ENCODE data around the gene AOC3.
"Not testable (repeated sequence)": the region's sequence is repeated elsewhere in the genome, so short reads cannot be mapped to it uniquely, and the experiment has no call there.

AOC3 gene

GRCh38 chr17:42844271-42844670 is 6.7 kb upstream of the AOC3 start, which contains the start of gene AOC2:
Gene AOC2, plus strand, starts transcription at chr17:42844580. Its CDS starts 47 bp downstream, at chr17:42844627.
- DNase-seq (ENCODE audit: low read depth in 2 of 2), result no peak

DNA sequence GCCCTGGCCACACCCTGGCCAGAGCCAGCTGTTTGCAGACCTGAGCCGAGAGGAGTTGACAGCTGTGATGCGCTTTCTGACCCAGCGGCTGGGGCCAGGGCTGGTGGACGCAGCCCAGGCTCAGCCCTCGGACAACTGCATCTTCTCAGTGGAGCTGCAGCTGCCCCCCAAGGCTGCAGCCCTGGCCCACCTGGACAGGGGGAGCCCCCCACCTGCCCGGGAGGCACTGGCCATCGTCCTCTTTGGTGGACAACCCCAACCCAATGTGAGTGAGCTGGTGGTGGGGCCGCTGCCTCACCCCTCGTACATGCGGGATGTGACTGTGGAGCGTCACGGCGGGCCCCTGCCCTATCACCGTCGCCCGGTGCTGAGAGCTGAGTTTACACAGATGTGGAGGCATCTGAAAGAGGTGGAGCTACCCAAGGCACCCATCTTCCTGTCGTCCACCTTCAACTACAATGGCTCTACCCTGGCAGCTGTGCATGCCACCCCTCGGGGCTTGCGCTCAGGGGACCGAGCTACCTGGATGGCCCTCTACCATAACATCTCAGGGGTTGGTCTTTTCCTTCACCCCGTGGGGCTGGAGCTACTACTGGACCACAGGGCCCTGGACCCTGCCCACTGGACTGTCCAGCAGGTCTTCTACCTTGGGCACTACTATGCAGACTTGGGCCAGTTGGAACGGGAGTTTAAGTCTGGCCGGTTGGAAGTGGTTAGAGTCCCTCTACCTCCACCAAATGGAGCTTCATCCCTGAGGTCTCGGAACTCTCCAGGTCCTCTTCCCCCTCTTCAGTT is 6.0 kb upstream of the AOC3 start:
- DNase-seq (ENCODE audit: low read depth in 2 of 2), result no peak

GRCh38 chr17:42845556-42845917 is 5.5 kb upstream of the AOC3 start:
- DNase-seq (ENCODE audit: low read depth in 2 of 2), result no peak

GRCh38 chr17:42845918-42846593 is 4.9 kb upstream of the AOC3 start:
- peak; percentile 23 to 49 for DNase-seq (ENCODE audit: low read depth in 2 of 2)

DNA sequence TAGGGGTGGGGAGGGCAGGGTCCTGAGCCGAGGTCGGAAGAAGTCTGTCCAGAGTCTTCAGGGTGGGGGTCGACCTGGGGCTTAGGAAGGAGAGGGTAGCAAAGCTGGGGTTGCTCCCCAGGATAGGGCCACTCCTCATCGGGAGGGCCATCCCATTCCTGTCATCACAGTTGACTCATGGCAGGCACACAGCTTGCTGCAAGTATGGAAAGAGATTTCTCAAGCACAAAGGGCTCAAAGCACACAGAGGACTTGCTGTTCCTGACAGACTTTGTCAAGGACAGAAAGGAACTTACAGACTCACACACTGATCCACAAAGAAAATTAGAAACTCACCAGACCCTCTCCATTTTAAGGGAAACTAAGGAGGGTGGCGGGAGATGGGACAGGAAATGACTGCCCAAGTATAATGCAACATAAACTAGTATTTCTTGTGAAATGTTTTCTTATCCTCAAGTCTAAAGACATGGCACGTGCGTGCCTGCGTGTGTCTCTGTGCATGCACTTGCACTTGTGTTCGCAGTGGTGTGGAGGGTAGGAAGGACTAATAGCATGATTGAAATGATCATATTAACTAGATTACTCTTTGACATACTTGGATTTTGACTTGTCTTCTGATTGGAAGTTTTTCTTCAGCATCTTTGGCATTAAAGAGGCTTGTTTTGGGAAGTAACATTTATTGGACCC is 4.3 kb upstream of the AOC3 start:
- DNase-seq (ENCODE audit: low read depth in 2 of 2), result no peak

DNA sequence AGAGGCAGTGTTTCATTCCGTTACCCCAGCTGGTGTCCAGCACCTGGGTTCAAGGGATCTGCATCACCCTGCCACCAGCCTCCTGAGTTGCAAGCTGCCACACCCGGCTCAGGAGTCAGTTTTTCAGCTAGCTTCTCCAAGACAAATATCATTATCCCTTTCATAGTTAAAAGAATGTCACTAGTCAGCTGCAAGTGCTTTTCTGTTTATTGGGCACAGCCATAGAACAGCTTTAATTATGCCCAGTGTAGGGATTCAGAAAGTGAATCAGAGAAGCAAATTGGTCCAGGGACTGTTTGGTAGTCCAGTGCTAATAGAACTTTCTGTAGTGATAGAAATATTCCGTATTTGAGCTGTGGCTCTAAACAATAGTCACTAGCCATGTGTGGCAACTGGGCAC is 2.9 kb upstream of the AOC3 start:
- DNase-seq (ENCODE audit: low read depth in 2 of 2), result no peak

GRCh38 chr17:42849031-42849430 is 2.0 kb upstream of the AOC3 start:
- no peak for DNase-seq (ENCODE audit: low read depth in 2 of 2)

DNA sequence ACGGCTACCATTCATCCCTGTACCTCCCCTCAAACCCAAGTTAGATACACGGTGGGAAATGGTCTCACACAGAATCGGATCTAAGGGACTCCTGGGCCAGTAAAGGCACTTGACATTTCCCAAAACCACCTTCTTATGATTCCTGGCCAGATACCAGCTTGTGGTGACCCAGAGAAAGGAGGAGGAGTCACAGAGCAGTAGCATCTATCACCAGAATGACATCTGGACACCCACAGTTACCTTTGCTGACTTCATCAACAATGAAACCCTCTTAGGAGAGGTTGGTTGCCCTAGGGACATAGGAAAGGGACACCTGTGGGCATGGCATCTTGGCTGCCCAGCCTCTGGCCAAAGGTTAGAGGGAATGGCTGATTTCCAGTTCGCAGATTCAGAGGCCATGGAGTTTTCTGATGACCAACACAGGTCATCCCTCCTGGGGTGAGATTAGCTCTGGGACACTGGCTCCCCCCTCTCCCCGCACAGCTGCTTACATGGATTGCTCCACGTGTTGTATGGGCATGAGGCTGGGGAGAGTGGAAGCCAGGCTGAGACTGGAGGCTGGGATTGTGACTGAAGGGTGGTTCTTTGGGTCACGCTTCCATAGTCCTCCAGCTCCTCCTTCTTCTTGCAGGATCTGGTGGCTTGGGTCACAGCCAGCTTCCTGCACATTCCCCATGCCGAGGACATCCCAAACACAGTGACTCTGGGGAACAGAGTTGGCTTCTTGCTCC is 1.4 kb upstream of the AOC3 start:
- no peak for DNase-seq (ENCODE audit: low read depth in 2 of 2)

DNA sequence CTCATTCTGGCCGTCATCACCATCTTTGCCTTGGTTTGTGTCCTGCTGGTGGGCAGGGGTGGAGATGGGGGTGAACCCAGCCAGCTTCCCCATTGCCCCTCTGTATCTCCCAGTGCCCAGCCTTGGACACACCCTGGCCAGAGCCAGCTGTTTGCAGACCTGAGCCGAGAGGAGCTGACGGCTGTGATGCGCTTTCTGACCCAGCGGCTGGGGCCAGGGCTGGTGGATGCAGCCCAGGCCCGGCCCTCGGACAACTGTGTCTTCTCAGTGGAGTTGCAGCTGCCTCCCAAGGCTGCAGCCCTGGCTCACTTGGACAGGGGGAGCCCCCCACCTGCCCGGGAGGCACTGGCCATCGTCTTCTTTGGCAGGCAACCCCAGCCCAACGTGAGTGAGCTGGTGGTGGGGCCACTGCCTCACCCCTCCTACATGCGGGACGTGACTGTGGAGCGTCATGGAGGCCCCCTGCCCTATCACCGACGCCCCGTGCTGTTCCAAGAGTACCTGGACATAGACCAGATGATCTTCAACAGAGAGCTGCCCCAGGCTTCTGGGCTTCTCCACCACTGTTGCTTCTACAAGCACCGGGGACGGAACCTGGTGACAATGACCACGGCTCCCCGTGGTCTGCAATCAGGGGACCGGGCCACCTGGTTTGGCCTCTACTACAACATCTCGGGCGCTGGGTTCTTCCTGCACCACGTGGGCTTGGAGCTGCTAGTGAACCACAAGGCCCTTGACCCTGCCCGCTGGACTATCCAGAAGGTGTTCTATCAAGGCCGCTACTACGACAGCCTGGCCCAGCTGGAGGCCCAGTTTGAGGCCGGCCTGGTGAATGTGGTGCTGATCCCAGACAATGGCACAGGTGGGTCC is 607 bp downstream of the AOC3 start:
- not testable (repeated sequence) for DNase-seq (ENCODE audit: low read depth in 2 of 2)

DNA sequence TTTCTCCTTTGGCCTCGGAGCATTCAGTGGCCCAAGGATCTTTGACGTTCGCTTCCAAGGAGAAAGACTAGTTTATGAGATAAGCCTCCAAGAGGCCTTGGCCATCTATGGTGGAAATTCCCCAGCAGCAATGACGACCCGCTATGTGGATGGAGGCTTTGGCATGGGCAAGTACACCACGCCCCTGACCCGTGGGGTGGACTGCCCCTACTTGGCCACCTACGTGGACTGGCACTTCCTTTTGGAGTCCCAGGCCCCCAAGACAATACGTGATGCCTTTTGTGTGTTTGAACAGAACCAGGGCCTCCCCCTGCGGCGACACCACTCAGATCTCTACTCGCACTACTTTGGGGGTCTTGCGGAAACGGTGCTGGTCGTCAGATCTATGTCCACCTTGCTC is 1.4 kb downstream of the AOC3 start:
- no peak for DNase-seq (ENCODE audit: low read depth in 2 of 2)

DNA sequence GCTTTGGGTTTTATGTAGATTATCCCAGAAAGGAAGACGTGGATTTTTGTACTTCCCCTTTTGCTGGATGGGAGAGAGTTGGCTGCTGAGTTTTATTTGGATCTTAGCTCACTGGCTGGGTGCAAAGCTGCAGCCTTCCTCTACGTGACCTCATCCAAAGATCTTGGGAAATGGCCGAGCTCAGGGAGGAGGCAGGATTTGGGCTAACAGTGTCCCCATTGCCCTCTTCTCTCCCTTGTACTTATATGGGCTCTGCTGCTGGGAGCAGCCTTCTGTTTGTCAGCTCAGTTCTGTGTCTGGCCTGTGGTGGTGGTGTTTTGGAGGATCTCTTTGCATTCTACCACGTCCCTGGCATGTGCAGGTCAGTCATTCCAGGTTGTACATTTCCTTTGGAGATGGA is 2.0 kb downstream of the AOC3 start:
- DNase-seq (ENCODE audit: low read depth in 2 of 2), result no peak

DNA sequence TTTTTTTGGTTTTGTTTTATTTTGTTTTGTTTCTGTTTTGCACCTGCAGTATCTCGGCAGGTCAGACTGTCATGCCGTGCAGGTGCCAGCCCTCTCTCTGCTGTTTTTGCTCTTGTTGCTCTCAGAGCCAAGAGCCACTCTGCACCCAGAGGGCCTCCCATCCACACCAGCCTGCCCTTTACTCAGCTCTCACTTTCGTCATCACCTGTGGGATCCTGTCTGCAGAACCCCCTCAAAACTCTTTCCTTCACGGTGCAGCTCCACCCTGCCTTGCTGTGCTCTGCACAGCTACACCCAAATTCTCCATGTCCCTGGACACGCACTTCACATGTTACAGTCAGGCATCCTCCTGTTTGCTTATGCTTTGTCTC is 2.6 kb downstream of the AOC3 start:
- DNase-seq (ENCODE audit: low read depth in 2 of 2), result no peak

GRCh38 chr17:42853968-42854790 is 3.2 kb downstream of the AOC3 start:
- no peak for DNase-seq (ENCODE audit: low read depth in 2 of 2)

DNA sequence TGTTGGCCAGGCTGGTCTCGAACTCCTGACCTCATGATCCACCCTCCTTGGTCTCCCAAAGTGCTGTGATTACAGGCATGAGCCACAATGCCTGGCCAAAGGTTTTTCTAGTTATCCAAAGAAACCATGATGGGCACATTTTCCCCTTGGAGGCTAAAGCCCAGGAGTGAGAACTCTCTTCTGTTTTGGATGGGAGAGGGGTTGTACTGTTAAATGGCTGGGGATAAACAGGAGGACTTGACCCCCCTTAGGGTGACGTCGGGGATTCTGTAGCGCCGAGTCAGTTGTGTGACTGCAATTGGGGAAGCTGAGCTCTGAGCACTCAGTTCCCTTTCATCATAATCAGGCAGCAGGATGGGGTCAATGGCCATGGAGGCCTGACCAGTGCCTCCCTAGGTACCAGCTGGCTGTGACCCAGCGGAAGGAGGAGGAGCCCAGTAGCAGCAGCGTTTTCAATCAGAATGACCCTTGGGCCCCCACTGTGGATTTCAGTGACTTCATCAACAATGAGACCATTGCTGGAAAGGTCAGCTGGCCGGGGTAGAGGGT is 4.1 kb downstream of the AOC3 start:
- no peak for DNase-seq (ENCODE audit: low read depth in 2 of 2)

- not testable (repeated sequence) for DNase-seq (ENCODE audit: low read depth in 2 of 2)
These were observed 5.1 kb downstream of the AOC3 start for GRCh38 chr17:42856093-42856492.

DNA sequence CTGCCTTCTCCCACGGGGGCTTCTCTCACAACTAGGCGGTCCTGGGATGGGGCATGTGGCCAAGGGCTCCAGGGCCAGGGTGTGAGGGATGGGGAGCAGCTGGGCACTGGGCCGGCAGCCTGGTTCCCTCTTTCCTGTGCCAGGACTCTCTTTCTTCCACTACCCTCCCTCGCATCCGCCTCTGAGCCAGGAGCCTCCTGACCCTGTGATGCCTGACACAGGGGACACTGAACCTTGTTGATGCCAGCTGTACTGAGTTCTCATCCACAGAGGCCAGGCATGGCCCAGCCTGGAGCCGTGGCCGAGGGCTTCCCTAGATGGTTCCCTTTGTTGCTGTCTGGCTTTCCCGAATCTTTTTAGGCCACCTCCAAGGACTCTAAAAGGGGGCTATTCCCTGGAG is 5.5 kb downstream of the AOC3 start:
- not testable (repeated sequence) for DNase-seq (ENCODE audit: low read depth in 2 of 2)

DNA sequence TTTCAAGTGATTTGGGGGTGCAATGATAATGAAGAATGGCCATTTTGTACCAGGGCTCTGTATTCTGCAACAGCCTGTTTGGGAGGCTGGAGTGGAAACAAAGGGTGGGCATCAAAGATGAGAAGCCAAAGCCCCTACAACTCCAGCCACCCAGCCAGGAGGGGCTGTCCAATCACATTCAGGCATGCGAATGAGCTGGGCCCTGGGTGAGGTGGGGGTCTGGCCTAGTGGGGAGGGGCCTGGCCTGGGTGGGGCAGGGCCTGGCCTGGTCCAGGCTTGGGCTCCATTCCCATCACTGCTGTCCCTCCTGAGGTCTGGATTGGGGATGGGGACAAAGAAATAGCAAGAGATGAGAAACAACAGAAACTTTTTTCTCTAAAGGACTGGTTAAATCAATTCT is 6.4 kb downstream of the AOC3 start:
- no peak for DNase-seq (ENCODE audit: low read depth in 2 of 2)

DNA sequence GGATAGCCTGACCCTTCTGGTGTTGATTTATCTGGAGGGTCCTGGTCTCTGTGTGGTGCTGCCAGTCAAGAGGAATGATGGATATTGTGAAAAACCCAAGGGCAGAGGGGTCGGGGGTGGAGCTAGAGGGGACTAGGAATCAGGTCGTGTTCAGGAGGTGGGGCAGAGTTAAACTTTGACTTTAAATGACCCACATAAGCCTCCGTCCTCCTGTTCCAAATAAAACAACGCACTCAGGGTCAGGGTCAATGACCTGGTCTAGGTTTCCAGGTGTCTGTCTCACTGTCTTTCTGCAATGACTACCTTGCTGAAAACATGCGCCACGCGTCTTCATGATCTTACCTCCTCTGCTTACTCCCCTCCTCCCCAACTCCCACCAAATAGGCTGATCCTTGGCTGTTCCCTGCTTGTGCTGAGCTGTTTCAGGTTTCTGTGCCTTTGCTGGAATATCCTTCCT is 14.7 kb downstream of the AOC3 start:
- DNase-seq (ENCODE audit: low read depth in 2 of 2), result no peak

GRCh38 chr17:42866216-42866615 is 15.2 kb downstream of the AOC3 start:
- DNase-seq (ENCODE audit: low read depth in 2 of 2), result no peak

Data from stimulated activated CD8-positive, alpha-beta memory T cell treated with anti-CD3 and anti-CD28 coated beads, Interleukin-2, amount 100 ng/mL, for 48 hours (primary cell).